ENCODE results near the gene GPATCH1. TPM values are rescaled to one million over a fixed set of nuclear protein-coding genes. Genes with fewer than 3 reads are reported as not detected.
"Not testable (repeated sequence)": the region's sequence is repeated elsewhere in the genome, so short reads cannot be mapped to it uniquely, and the experiment has no call there.

Gene GPATCH1
- polyA plus RNA-seq, 3 donors, result 12.6 to 20.1 (median 15.6) TPM

- no peak for DNase-seq
Observed at GRCh38 chr19:33110137-33110910, 29.3 kb downstream of the GPATCH1 start.

- DNase-seq, result no peak
Observed at GRCh38 chr19:33111587-33111986, 30.6 kb downstream of the GPATCH1 start.

GRCh38 chr19:33114312-33114711, 33.3 kb downstream of the GPATCH1 start:
- DNase-seq, result no peak

- DNase-seq, result no peak
Observed at GRCh38 chr19:33117501-33117900, 36.5 kb downstream of the GPATCH1 start.

GRCh38 chr19:33118643-33119042, 37.7 kb downstream of the GPATCH1 start:
- no peak for DNase-seq

- no peak for DNase-seq
Observed at GRCh38 chr19:33124207-33125098, 43.5 kb downstream of the GPATCH1 start.

- peak; percentile 42 for DNase-seq
Observed at GRCh38 chr19:33125929-33126388, 45.0 kb downstream of the GPATCH1 start.

GRCh38 chr19:33126712-33127111, 45.7 kb downstream of the GPATCH1 start:
- not testable (repeated sequence) for DNase-seq

- no peak for DNase-seq
Observed at GRCh38 chr19:33129901-33130300, 48.9 kb downstream of the GPATCH1 start.

- no peak for DNase-seq
Observed at GRCh38 chr19:33130433-33130832, 49.5 kb downstream of the GPATCH1 start.

GRCh38 chr19:33132021-33132420, 51.0 kb downstream of the GPATCH1 start, which contains the start of gene WDR88:
Gene WDR88 (plus strand): TSS chr19:33132114. CDS start chr19:33132170, 56 bp downstream.
- DNase-seq, result no peak

GRCh38 chr19:33132425-33132824, 51.4 kb downstream of the GPATCH1 start:
- no peak for DNase-seq

- peak; percentile 16 for DNase-seq
Observed at GRCh38 chr19:33133438-33134031, 52.6 kb downstream of the GPATCH1 start.

- DNase-seq, result no peak
Observed at GRCh38 chr19:33134571-33135041, 53.6 kb downstream of the GPATCH1 start.

GRCh38 chr19:33139165-33139564, 58.2 kb downstream of the GPATCH1 start:
- DNase-seq, result no peak

- DNase-seq, result peak; percentile 63
Observed at GRCh38 chr19:33143897-33144405, 63.0 kb downstream of the GPATCH1 start.

- DNase-seq, result no peak
Observed at GRCh38 chr19:33146209-33146608, 65.2 kb downstream of the GPATCH1 start.

GRCh38 chr19:33147538-33147937, 66.6 kb downstream of the GPATCH1 start:
- no peak for DNase-seq

- DNase-seq, result no peak
Observed at GRCh38 chr19:33150852-33151518, 70.0 kb downstream of the GPATCH1 start.

GRCh38 chr19:33152176-33152575, 71.2 kb downstream of the GPATCH1 start:
- no peak for DNase-seq

- DNase-seq, result not testable (repeated sequence)
Observed at GRCh38 chr19:33152625-33153024, 71.6 kb downstream of the GPATCH1 start.

Data from renal pelvis (tissue), 4 donors.